Stimulated activated CD8-positive, alpha-beta memory T cell treated with anti-CD3 and anti-CD28 coated beads, Interleukin-7, amount 100 ng/mL, for 48 hours (primary cell): ENCODE data around the gene PMAIP1.
A peak's percentile ranks its signal among the peaks of the same experiment; 100 is the strongest.
"Not testable (repeated sequence)": the region's sequence is repeated elsewhere in the genome, so short reads cannot be mapped to it uniquely, and the experiment has no call there.

Experiments used
- DNase-seq, 2 donors: peaks; one replicate each; pipeline ENCODE4 v3.0.0-alpha.2; 2020; ENCODE audit warnings: low read depth in 1 of 2; ENCODE audit errors: extremely low read depth in 1 of 2

Gene PMAIP1

DNA sequence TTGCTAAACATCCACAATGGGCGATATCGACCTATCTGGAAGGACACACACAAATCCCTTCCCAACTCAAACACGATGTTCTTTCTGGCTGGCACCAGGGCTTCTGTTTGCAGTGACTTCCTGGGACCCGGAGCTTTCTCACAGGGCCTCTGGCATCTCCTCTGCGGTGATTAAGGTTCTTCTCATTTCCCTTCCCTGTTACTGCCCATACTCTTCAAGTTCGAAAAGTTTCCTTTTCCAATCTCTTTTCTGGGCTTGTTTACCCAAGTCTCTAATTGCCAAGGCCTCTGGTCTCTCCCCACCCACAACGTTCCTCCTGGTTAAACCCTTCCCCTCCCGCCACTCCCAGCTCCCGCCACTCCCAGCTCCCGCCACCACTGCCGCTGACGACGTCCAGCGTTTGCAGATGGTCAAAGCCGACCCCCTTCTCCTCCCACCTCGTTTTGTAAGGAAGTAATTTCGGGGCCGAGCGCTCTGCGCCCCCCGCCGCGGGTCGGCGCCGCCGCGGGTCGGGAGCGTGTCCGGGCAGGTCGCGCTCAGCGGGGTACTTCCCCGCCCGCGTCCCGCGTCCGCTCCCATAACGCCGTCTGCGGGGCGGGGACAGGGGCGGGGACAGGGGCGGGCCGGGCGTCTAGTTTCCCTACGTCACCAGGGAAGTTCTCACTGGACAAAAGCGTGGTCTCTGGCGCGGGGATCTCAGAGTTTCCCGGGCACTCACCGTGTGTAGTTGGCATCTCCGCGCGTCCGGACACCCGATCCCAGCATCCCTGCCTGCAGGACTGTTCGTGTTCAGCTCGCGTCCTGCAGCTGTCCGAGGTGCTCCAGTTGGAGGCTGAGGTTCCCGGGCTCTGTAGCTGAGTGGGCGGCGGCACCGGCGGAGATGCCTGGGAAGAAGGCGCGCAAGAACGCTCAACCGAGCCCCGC lies at the start of gene PMAIP1:
Gene PMAIP1 (plus strand): TSS at position 699 of the 924 bp plus-strand sequence. CDS start 182 bp downstream, at position 881.
- peak; percentile 72 to 80 for DNase-seq

DNA sequence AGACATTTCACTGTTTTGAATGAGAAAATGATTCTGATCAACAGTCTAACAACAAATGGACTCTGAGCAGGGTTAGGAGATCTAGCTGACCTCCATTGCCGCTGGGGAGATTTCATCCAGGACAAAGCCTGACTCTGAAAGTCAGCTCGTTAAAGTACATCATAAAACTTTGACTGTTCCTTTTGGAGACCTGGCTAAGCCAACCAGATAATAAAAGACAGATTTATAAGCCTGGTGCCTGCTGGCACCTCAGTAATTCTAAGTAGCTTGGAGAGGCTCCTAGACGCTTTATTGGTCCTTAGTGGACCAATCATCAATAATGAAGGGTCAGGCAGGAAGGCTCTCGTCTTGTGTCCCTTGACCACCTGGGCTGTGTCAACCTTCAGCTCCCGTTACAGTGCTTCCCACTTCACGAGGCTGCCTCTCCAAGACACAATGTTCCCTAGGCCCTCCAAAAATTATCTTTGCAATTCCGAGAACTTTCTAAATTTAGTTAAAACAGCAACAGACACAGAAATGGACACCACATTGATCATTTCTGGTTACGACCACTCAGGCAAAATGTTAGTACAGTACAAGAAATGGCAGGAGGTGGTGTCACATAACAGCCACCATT lies 47.9 kb upstream of the PMAIP1 start:
- no peak for DNase-seq

DNA sequence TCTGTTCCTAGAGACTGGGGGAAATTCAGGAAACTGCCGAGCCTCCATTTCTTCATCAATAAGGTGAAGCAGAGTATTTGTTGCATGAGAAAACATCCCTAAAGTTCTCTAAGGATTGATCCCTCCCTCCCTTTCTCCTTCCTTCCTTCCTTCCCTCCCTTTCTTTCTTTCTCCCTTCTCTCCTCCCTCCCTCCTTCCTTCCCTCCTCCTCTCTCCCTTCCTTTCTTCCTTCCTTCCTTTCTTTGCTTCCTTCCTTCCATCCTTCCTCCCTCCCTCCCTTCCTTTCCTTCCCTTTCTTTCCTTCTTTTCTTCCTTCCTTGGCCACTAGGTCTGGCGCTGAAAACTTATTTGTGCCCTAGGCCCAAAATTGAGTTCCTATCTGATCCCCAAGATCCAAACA lies 47.2 kb upstream of the PMAIP1 start:
- no peak for DNase-seq

- DNase-seq = no peak
These were observed 46.4 kb upstream of the PMAIP1 start for GRCh38 chr18:59853380-59853779.

GRCh38 chr18:59853988-59854387 lies 45.8 kb upstream of the PMAIP1 start:
- not testable (repeated sequence) for DNase-seq

DNA sequence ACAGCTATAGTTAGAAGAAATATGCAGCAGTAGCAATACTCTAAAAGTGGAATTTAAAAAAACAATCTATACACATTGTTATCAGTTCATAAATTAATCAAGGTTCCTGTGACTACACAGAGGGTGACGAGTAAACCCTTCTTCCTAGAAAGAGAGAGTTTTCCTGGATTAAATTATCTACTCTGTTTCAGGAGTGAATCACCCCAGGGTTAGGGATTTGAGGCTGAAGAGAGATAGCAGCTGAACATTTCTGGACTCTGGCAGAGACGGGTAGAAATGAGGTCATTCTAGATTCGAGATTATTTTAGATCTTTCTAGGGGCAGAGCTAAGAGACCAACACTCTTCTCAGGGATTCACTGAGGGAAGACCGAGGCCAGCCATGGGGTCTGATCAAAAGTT lies 38.8 kb upstream of the PMAIP1 start:
- DNase-seq = no peak

- DNase-seq = no peak
These were observed 37.6 kb upstream of the PMAIP1 start for GRCh38 chr18:59861963-59862819.

- no peak for DNase-seq
These were observed 34.4 kb upstream of the PMAIP1 start for GRCh38 chr18:59865241-59865986.

DNA sequence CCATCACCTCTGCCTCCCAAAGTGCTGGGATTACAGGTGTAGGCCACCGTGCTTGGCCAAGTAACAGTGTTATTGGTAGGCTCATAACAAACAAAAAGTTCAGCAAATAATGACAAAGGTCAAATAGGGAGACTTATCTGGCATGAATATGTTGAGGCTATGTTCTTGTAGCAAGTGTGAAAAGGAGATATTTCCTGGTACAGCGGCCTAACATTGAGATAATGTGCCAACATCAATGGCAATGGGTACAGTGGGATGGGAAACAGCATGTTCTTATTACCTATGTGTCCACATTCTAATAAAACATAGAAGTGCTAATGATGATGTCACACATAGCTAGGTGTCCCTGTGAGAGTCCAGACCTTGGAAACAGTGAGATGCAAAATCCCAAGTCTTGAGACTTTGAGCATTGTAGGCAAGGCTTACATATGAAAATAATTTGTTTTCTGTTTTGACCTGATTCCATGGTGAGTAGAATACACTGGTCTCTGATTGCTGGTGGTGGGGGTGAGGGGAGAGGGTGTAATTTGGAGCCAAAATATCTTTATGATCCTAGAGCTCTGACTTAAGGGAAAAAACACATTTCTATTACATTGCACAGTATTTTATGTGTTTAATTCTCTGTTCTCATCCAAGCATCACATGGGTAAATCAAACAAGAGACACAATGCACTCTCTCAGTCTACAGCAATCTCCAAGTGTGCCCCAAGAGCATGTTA lies 33.1 kb upstream of the PMAIP1 start:
- DNase-seq = no peak

DNA sequence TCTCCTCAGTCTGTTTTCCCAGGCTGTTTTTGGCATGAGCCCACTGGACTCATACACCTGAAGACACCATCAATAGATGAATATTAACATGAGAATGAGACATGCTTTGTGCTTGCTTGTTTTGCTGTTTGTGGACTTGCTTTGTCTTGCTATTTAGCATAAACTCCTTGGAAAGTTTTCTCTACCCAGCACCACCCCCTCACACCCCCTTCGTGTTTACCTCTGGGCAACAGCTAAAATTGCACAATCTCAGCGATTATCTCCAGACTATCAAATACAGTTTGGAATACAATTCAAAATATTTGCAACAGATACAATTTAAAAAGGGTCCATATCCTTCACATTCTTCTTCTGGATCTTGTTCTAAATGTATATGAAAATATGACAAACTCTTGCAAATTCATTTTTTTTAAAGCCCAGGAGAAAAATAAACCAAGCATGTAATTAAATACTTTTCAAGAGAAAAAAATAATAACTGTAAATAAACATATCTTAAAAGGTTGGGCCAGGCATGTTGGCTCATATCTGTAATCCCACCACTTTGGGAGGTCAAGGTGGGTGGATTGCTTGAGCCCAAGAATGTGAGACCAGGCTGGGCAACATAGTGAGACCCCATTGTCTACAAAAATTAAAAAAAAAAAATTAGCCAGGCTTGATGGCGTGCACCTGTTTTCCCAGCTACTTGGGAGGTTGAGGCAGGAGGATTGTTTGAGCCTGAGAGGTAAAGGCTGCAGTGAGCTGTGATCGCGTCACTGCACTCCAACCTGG lies 32.3 kb upstream of the PMAIP1 start:
- DNase-seq = no peak

GRCh38 chr18:59870623-59871130 lies 29.1 kb upstream of the PMAIP1 start:
- no peak for DNase-seq

- DNase-seq = no peak
These were observed 28.0 kb upstream of the PMAIP1 start for GRCh38 chr18:59871711-59872362.

DNA sequence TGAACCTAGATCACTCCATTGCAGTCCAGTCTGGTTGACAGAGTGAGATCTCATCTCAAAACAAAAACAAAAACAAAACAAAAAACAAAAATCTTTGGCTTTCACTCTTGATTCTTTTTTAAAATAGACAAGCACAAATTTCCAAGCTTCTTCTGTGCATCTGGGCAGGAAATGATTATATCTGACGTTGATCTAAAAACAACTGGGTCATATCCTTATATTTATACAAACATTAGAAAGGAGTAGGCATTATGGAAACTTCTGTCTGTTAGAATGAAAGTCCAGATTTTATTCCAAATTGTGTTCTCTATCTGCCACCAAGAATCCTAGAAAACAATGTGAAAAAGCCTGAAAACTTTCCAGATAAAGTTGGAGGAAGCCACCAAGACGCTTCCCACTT lies 26.2 kb upstream of the PMAIP1 start:
- no peak for DNase-seq

DNA sequence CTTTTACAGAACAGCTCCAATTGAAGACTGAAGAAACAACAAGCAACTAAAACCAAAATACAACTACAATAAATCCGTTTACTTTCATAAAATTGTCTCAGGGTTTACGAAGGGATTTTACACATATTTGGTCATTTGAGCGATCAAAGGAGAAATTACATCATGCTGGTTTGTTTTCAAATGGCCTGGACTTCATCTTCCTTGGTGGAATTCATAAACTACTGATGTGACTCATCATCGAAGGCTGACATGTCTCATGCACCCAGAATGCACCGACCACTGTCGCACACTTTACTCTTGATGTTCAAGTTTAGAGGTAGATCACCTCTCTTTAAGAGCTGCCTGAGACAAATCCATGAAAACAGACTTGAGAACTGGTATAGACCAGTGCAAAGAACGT lies 25.6 kb upstream of the PMAIP1 start:
- DNase-seq = no peak

- DNase-seq = no peak
These were observed 23.5 kb upstream of the PMAIP1 start for GRCh38 chr18:59876310-59876626.

GRCh38 chr18:59877361-59877760 lies 22.4 kb upstream of the PMAIP1 start:
- DNase-seq = no peak

DNA sequence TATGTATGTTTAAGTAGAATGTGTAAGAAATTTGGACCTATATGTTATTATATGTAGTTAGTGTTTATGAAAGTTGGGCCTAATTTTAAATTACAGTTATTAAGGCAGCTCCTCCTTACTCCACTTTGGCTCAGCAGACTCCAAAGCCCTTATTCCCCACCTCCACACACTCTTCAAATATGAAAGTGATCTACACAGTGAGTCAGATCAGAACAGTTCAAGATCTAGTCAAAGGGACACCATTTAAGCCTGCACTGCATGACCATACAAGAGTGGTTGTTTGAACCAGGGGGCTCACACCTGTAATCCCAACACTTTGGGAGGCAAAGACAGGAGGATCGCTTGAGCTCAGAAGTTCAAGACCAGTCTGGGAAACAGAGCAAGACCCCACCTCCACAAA lies 21.2 kb upstream of the PMAIP1 start:
- no peak for DNase-seq
